Glutamatergic neuron (in vitro differentiated cells): ENCODE measurements around the gene SMIM1. TPM values are rescaled to one million over a fixed set of nuclear protein-coding genes. Genes with fewer than 3 reads are reported as not detected.
"Not testable (repeated sequence)": the region's sequence is repeated elsewhere in the genome, so short reads cannot be mapped to it uniquely, and the experiment has no call there.

ENCODE experiments used
- DNase-seq: peaks from one replicate; pipeline ENCODE4 v3.0.0; 2022
- H3K27ac Mint-ChIP-seq: one replicate; pipeline ENCODE4 v1.8.0; 2020; ENCODE audit warnings: mild to moderate bottlenecking, mixed read lengths, inconsistent platforms; ENCODE audit not compliant: unreplicated experiment
- H3K27me3 Mint-ChIP-seq: one replicate; pipeline ENCODE4 v1.8.0; 2020; ENCODE audit warnings: mild to moderate bottlenecking, moderate library complexity, mixed read lengths, inconsistent platforms; ENCODE audit not compliant: unreplicated experiment
- H3K36me3 Mint-ChIP-seq: one replicate; pipeline ENCODE4 v1.8.0; 2020; ENCODE audit warnings: mild to moderate bottlenecking, mixed read lengths, inconsistent platforms; ENCODE audit not compliant: unreplicated experiment
- H3K4me1 Mint-ChIP-seq: one replicate; pipeline ENCODE4 v1.8.0; 2020; ENCODE audit warnings: mild to moderate bottlenecking, low read depth, mixed read lengths, inconsistent platforms; ENCODE audit not compliant: unreplicated experiment
- H3K4me3 Mint-ChIP-seq: one replicate; pipeline ENCODE4 v1.8.0; 2020; ENCODE audit warnings: mild to moderate bottlenecking, mixed read lengths, inconsistent platforms; ENCODE audit not compliant: unreplicated experiment
- H3K9me3 Mint-ChIP-seq: one replicate; pipeline ENCODE4 v1.8.0; 2020; ENCODE audit warnings: mild to moderate bottlenecking, moderate library complexity, mixed read lengths, inconsistent platforms; ENCODE audit not compliant: unreplicated experiment
- total RNA-seq: library from RNA; stranded (reverse); fragmentation: NEBNext Ultra II Directional; extraction: Animal tissue kit (Norgen Biotek cat#: 25700); gene quantifications from one replicate; pipeline ENCODE4 v1.2.1, GENCODE V29; 2021; ENCODE audit not compliant: unreplicated experiment
- TF ChIP-seq, protein P1 (sequence below): fragments of 200-600 bp; sonication (generic); IDR thresholded peaks from one replicate; pipeline ENCODE4 v1.5.0; 2021; ENCODE audit not compliant: partially characterized antibody, unreplicated experiment

Gene SMIM1
- total RNA-seq, 1 donor from 2014 or later = 7.5 TPM

DNA sequence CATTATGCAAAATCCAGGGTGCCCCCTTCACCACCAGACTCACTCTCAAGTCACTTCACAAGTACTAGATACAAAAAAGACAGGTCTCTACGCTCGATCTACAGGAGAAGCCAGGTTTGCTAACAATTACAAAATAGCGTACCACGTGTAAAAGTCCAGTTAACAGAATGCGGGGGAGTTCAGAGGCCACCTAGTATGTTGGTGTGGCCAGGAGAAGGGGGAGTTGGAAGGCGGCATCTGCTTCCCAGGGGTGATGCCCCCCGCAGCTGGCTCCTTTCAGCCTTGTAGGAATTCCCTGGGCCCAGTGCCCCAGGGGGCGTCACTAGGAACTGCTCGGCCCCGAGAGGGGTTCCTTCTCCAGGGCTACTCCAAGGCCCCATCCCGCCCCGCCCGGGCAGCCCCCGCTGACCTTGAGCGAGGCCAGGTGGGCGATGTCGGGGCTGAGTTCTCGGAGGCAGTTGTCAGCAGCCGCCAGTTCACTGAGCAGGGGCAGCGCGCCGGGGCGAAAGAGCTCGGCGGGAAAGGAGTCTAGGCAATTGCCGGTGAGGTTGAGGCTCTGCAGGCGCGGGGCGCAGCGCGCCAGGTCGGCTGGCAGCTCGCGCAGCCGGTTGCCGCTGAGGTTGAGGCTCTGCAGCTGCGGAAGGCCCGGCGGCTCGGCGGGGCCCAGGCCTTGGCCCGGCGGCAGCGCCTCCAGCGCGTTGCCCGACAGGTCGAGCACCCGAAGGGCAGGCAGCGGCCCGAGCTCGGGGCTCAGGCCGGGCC, 23.1 kb downstream of the SMIM1 start:
- H3K4me1 Mint-ChIP-seq = peaks cover 35% of the 10 kb centered on the region
- no peak for DNase-seq

DNA sequence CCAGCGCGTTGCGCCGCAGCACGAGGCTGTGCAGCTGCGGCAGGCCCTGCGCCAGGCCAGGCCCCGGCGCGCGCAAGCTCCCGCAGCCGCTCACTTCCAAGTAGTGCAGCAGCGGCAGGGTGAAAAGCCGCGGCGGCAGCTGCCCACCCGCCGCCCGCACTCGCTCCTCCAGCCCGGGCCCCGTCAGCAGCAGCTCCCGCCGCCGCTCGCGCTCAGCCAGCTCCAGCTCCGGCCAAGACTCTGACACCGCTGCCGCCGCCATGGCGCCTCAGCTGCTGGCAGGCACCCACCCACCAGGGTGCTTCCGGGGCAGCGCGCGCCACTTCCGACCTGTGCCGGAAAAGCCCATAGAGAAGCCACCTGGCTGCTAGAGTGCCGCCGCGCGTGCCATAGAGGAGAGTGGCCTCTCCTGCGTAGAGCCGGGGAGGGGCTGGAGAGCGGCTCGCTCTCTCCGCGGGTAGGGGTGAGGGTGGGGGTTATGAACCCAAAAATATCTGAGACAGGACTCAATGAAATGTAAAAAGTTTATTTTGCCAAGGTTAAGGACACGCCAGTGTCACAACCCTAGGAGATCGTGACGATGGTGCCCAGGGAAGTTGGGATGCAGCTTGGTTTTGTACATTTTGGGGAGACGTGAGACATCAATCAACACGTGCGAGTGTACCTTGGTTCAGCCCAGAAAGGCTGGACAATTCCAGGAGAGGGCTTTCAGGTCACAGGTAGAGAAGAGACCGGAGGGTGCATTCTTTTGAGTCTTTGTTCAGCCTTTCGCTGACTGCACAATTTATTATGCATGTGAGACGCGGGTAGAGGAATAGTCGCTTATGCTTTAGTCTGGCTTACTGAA, 23.9 kb downstream of the SMIM1 start, which contains the start of gene LRRC47:
Gene LRRC47 (minus strand): TSS at position 284 of the 847 bp plus-strand sequence. CDS start 22 bp downstream, at position 262.
- peaks cover 19% of the 10 kb centered on the region for H3K27me3 Mint-ChIP-seq
- TF ChIP-seq, protein P1, sequence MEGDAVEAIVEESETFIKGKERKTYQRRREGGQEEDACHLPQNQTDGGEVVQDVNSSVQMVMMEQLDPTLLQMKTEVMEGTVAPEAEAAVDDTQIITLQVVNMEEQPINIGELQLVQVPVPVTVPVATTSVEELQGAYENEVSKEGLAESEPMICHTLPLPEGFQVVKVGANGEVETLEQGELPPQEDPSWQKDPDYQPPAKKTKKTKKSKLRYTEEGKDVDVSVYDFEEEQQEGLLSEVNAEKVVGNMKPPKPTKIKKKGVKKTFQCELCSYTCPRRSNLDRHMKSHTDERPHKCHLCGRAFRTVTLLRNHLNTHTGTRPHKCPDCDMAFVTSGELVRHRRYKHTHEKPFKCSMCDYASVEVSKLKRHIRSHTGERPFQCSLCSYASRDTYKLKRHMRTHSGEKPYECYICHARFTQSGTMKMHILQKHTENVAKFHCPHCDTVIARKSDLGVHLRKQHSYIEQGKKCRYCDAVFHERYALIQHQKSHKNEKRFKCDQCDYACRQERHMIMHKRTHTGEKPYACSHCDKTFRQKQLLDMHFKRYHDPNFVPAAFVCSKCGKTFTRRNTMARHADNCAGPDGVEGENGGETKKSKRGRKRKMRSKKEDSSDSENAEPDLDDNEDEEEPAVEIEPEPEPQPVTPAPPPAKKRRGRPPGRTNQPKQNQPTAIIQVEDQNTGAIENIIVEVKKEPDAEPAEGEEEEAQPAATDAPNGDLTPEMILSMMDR = no peak
- H3K4me1 Mint-ChIP-seq = peaks cover 36% of the 10 kb centered on the region
- peaks cover 23% of the 10 kb centered on the region for H3K9me3 Mint-ChIP-seq
- peak; percentile 92 for DNase-seq
- peaks cover 4% of the 10 kb centered on the region for H3K36me3 Mint-ChIP-seq
- peak within 1 kb of the TSS; percentile 94 for H3K27ac Mint-ChIP-seq
- H3K4me3 Mint-ChIP-seq = peak within 1 kb of the TSS; percentile 96

More for the DNA sequence above, 23.1 kb downstream of the SMIM1 start:
- peak overlapping the region; percentile 96 for H3K4me3 Mint-ChIP-seq
- peaks cover 18% of the 10 kb centered on the region for H3K9me3 Mint-ChIP-seq
- H3K36me3 Mint-ChIP-seq = peaks cover 4% of the 10 kb centered on the region
- TF ChIP-seq, protein P1 = no peak
- H3K27me3 Mint-ChIP-seq = peaks cover 14% of the 10 kb centered on the region
- H3K27ac Mint-ChIP-seq = peak overlapping the region; percentile 94

DNA sequence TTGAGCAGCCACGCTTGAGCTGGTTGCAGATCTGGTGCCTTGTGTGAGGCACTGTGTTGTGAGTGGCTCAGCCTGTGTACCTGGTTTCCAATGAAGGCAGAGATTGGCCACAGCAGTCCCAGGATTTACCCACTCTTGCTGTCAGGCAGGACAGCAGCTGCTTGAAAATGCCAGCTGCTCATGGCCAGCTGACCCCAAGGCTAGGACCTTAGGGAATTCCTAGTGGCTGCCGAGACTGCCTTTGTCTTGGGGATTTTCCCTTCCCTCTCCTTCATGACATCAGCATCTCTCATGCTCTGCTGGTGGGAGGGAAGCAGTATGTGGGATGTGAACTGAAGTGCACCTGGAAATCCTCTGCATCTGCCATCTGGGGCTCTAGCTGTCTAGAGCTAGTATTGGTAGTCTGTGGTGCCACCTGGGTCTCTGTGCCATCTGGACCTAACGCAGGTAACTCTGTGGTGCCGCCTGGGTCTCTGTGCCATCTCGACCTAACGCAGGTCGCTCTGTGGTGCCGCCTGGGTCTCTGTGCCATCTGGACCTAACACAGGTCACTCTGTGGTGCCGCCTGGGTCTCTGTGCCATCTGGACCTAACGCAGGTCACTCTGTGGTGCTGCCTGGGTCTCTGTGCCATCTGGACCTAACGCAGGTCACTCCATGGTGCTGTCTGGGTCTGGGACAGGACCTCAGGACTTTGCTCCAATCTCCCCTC, 27.6 kb downstream of the SMIM1 start:
- peak; percentile 82 for DNase-seq
- TF ChIP-seq, protein P1 = no peak
- H3K4me3 Mint-ChIP-seq = peak overlapping the region; percentile 86
- peaks cover 6% of the 10 kb centered on the region for H3K36me3 Mint-ChIP-seq
- H3K27me3 Mint-ChIP-seq = peaks cover 19% of the 10 kb centered on the region
- H3K27ac Mint-ChIP-seq = peak overlapping the region; percentile 99
- H3K4me1 Mint-ChIP-seq = peaks cover 31% of the 10 kb centered on the region
- H3K9me3 Mint-ChIP-seq = peaks cover 23% of the 10 kb centered on the region

DNA sequence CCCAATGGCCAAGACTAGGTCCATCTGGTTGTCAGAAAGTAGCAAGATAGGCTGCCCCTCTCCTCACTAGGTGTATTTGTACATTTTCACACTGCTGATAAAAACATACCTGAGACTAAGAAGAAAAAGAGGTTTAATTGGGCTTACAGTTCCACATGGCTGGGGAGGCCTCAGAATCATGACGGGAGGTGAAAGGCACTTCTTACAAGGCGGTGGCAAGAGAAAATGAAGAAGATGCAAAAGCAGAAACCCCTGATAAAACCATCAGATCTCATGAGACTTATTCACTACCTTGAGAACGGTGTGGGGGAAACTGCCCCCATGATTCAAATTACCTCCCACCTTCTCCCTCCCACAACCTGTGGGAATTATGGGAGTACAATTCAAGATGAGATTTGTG, 28.2 kb downstream of the SMIM1 start:
- Mint-ChIP-seq H3K27me3 (peaks cover 18% of the 10 kb centered on the region), H3K4me1 (peaks cover 27% of the 10 kb centered on the region), H3K4me3 (peak overlapping the region; percentile 71), H3K27ac (peak overlapping the region; percentile 99), H3K9me3 (peaks cover 23% of the 10 kb centered on the region)
- H3K36me3 Mint-ChIP-seq, DNase-seq: not testable (repeated sequence)

DNA sequence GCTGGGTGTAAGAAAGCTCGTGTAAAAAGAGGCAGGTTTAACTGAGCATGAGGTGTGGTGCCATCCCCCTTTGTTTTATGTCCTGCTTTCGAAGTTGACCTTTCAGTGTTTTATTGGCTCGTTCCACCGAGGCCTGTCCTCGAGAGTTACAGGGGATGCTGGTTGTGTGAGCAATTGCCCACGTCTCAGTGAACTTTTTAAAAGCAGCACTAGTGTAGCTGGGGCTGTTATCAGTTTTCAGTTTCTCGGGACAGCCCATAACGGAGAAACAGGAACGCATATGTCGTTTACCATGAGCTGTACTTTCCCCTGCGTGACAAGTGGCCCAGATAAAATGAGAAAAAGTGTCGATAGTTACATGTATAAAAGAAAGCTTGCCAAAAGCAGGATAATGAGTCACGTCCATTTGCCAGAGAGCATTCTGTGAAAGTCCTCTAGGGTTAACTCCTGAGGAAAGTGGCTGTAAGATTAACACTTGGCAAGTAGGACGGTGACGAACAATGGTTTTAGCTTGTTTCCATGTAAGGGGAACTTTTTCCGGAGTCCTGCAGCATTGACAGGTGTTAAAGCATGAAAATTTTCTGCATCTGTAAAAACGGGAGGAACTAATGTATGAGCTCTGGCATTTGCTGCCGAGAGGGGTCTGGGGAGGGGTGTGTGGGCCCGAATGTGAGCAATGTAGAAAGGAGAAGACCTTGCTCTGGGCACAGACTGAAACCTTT, 31.5 kb downstream of the SMIM1 start:
- TF ChIP-seq, protein P1 = no peak
- DNase-seq = no peak
- Mint-ChIP-seq H3K36me3 (peaks cover 14% of the 10 kb centered on the region), H3K27ac (no peak overlapping the region), H3K27me3 (peaks cover 19% of the 10 kb centered on the region), H3K9me3 (peaks cover 23% of the 10 kb centered on the region), H3K4me1 (peaks cover 18% of the 10 kb centered on the region), H3K4me3 (no peak overlapping the region)

DNA sequence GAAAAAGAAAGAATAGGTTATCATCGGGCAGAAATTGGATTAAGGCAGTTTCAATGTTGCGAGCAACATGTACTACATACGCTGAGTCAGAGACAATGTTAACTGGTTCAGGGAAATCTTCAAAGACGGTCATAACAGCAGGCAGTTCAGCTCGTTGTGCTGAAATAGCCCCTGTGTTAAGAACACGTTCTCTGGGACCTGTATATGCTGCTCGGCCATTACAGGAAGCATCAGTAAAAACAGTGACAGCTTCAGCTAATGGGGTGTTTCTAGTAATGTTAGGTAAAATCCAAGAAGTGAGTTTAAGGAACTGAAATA, 32.0 kb downstream of the SMIM1 start:
- not testable (repeated sequence) for H3K4me3 Mint-ChIP-seq, H3K27ac Mint-ChIP-seq, DNase-seq
- peaks cover 14% of the 10 kb centered on the region for H3K36me3 Mint-ChIP-seq
- peaks cover 21% of the 10 kb centered on the region for H3K9me3 Mint-ChIP-seq
- H3K4me1 Mint-ChIP-seq = peaks cover 16% of the 10 kb centered on the region
- peaks cover 18% of the 10 kb centered on the region for H3K27me3 Mint-ChIP-seq
